DND-41 (cell line): ENCODE measurements around the gene TCF4.

ENCODE experiments used
- CTCF ChIP-seq: IDR thresholded peaks from 2 replicates; pipeline ENCODE4 v1.5.1; 2012; ENCODE audit warnings: borderline replicate concordance, low read length, moderate library complexity, mild to moderate bottlenecking; ENCODE audit not compliant: poor library complexity, severe bottlenecking; ENCODE audit errors: extremely low read depth
- EZH2 ChIP-seq: IDR thresholded peaks from 3 replicates; pipeline ENCODE4 v1.6.1; 2012; ENCODE audit warnings: borderline replicate concordance, low read depth, mild to moderate bottlenecking, moderate library complexity, low read length, inconsistent platforms; ENCODE audit not compliant: severe bottlenecking

GRCh38 chr18:55381277-55381676 is 206.7 kb downstream of the TCF4 start:
- no peak for TF ChIP-seq EZH2
- TF ChIP-seq CTCF: no peak
